ENCODE data around the gene MKX. TPM values are rescaled to one million over a fixed set of nuclear protein-coding genes. Genes with fewer than 3 reads are reported as not detected.

The MKX gene
- total RNA-seq, 4 donors from 2014 or later: 0.19 to 3.3 (median 1.4) TPM

GRCh38 chr10:27779462-27780015 lies 33.9 kb upstream of the MKX start:
- H3K27ac ChIP-seq: peak overlapping the region in 1 of 4 donors; percentile 9
- peaks cover 0 to 5% (median 0%) of the 10 kb centered on the region in 3 donors for H3K9me3 ChIP-seq
- intact Hi-C loops (cut with DNase I): no loop called here
- no peak overlapping the region for H3K4me3 ChIP-seq
- no peak for TF ChIP-seq CTCF (IDR thresholded peaks at IDR 0.05)
- TF ChIP-seq POLR2A (IDR thresholded peaks at IDR 0.05): no peak
- WGBS, 2 donors: 77 to 78% methylated on average over 9 of the region's 9 CpGs
- no peak for DNase-seq
- peaks cover 0 to 15% (median 0%) of the 10 kb centered on the region in 4 donors for H3K27me3 ChIP-seq
- H3K4me1 ChIP-seq: no peaks in the 10 kb centered on the region
- no peaks in the 10 kb centered on the region for H3K36me3 ChIP-seq

- Histone ChIP-seq H3K36me3 (no peaks in the 10 kb centered on the region), H3K27ac (no peak overlapping the region), H3K4me3 (no peak overlapping the region), H3K9me3 (no peaks in the 10 kb centered on the region), H3K4me1 (no peaks in the 10 kb centered on the region), H3K27me3 (peaks cover 0 to 25% (median 0%) of the 10 kb centered on the region in 4 donors)
- no peak for TF ChIP-seq POLR2A (IDR thresholded peaks at IDR 0.05)
- TF ChIP-seq CTCF (IDR thresholded peaks at IDR 0.05): no peak
- WGBS, 2 donors: 29 to 45% methylated on average over 2 of the region's 2 CpGs
- no peak for DNase-seq
- intact Hi-C loops (cut with DNase I): no loop called here
These were observed 29.2 kb upstream of the MKX start for GRCh38 chr10:27774831-27775230.

- H3K36me3 ChIP-seq: no peaks in the 10 kb centered on the region
- no peak for DNase-seq
- H3K27ac ChIP-seq: no peak overlapping the region
- no peaks in the 10 kb centered on the region for H3K4me1 ChIP-seq
- H3K9me3 ChIP-seq: no peaks in the 10 kb centered on the region
- H3K27me3 ChIP-seq: peaks cover 0 to 20% (median 0%) of the 10 kb centered on the region in 4 donors
- intact Hi-C loops (cut with DNase I): no loop called here
- no peak overlapping the region for H3K4me3 ChIP-seq
- TF ChIP-seq POLR2A (IDR thresholded peaks at IDR 0.05) (no peak), CTCF (IDR thresholded peaks at IDR 0.05) (no peak)
- 47 to 53% methylated on average over 3 to 4 of the region's 4 CpGs for WGBS, 2 donors
These were observed 25.6 kb upstream of the MKX start for GRCh38 chr10:27771231-27771630.

GRCh38 chr10:27770181-27770580 lies 24.6 kb upstream of the MKX start:
- Histone ChIP-seq H3K4me1 (no peaks in the 10 kb centered on the region), H3K9me3 (no peaks in the 10 kb centered on the region), H3K4me3 (no peak overlapping the region), H3K36me3 (no peaks in the 10 kb centered on the region), H3K27ac (no peak overlapping the region), H3K27me3 (peaks cover 0 to 15% (median 0%) of the 10 kb centered on the region in 4 donors)
- no peak for DNase-seq
- intact Hi-C loops (cut with DNase I): no loop called here
- whole genome bisulfite sequencing, 2 donors: 78 to 90% methylated on average over 2 of the region's 2 CpGs
- TF ChIP-seq POLR2A (IDR thresholded peaks at IDR 0.05) (no peak), CTCF (IDR thresholded peaks at IDR 0.05) (no peak)

GRCh38 chr10:27760867-27761266 lies 15.2 kb upstream of the MKX start:
- peaks cover 0 to 4% (median 0%) of the 10 kb centered on the region in 4 donors for H3K27me3 ChIP-seq
- H3K36me3 ChIP-seq: no peaks in the 10 kb centered on the region
- no peak for TF ChIP-seq CTCF (IDR thresholded peaks at IDR 0.05)
- TF ChIP-seq POLR2A (IDR thresholded peaks at IDR 0.05): no peak
- no peak overlapping the region for H3K27ac ChIP-seq
- no peak for DNase-seq
- H3K4me3 ChIP-seq: no peak overlapping the region
- no peaks in the 10 kb centered on the region for H3K9me3 ChIP-seq
- intact Hi-C loops (cut with DNase I): no loop called here
- H3K4me1 ChIP-seq: no peaks in the 10 kb centered on the region
- WGBS, 2 donors: 87 to 93% methylated on average over 5 of the region's 5 CpGs
